RWPE1 (cell line): ENCODE measurements around the gene SCN4A.

Source experiments
- CTCF ChIA-PET: fragments of 350-600 bp; sonication (Branson Sonifier 250); formaldehyde crosslinking; extraction: SDS; loops from one replicate; lab custom pipeline; 2021; lab: Yijun Ruan, JAX
- POLR2A ChIA-PET: fragments of 400-600 bp; formaldehyde crosslinking; extraction: SDS; loops from one replicate; lab custom pipeline; 2020; ENCODE audit warnings: antibody characterized with exemption; ENCODE audit not compliant: low non-redundant PET; lab: Yijun Ruan, JAX
- DNase-seq: peaks from one replicate; pipeline ENCODE4 v3.0.0; 2012; ENCODE audit warnings: low spot score
- H3K27ac ChIP-seq: fragments of 450-650 bp; 2 replicates; pipeline ENCODE4 v1.5.1; 2017
- TF ChIP-seq, protein P1 (sequence below): fragments of 450-650 bp; conservative IDR thresholded peaks from 2 replicates; pipeline ENCODE4 v1.5.1; 2017; ENCODE audit warnings: low read depth, mild to moderate bottlenecking

The SCN4A gene

DNA sequence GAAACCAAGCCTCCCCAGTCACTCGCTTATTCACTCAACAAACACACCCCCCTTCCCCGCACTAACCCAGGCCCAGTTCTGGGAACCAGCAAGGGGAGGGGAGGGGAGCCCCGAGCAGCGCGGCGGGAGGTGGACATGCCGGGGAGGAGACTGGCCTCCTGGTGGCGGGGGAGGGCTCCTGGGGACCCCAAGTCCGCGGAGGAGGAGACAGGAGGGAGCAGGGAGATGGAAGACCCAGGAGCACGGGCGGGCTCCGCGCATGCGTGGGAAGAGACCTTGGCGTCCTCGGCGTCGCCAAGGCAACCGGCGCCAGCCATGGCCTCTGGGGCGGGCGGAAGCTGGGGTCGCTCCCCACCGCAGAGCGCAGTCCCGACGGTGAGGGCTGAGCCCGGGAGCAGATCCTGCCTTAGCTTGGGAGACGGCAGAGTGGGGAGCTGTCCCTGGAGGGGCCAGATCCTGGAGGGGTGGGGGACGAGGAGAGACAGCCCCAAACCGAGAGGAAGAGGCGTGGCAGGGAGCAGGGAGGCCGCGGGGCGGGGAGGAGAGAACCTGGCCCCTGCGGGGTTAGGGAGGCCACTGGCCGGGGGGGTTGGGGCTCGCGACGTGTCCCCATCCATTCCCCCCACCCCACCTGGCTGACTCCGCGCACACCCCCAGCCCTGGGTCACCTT is 25.5 kb upstream of the SCN4A start, which contains the start of gene PRR29:
PRR29 (plus strand) TSS at position 302 of the 671 bp plus-strand sequence; CDS start at position 316, 14 bp downstream.
- peak; percentile 64 for DNase-seq
- CTCF ChIA-PET: no interaction called here

DNA sequence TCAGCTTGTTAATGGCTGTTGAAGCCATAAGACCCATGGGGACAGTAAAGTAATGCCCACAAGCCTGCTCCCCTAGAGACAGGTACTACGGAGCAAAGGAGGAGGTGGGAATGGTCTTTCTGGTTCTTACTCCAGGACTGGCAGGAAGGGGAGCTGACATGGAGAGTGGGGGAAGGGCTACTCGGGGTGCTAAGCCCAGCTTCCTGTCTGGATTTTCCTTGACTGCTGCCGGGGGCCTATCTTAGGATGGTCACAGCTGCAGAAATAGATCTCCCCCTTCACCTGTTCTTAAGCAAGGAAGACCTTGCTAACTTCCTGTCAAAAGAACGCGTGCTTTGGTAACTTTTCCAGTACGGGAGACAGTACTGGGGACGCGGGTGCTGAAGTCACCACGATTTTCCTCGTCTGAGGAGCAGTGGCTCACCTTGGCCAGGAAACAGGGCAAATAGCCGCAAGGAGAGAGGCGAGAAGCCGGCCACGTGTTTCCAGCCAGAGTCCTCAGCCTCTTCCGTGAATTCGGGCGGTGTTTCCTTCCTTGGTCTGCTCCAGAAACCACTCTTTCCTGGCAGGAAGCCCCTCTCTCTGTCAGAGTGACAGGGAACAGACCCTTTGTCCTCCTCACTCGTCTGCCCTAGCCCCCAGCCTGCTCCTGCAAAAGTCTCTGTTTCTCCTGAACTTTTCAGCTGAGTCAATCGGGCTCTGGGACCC is 24.8 kb upstream of the SCN4A start:
- DNase-seq: no peak
- H3K27ac ChIP-seq: no peak overlapping the region
- POLR2A ChIA-PET: no interaction called here
- TF ChIP-seq, protein P1, sequence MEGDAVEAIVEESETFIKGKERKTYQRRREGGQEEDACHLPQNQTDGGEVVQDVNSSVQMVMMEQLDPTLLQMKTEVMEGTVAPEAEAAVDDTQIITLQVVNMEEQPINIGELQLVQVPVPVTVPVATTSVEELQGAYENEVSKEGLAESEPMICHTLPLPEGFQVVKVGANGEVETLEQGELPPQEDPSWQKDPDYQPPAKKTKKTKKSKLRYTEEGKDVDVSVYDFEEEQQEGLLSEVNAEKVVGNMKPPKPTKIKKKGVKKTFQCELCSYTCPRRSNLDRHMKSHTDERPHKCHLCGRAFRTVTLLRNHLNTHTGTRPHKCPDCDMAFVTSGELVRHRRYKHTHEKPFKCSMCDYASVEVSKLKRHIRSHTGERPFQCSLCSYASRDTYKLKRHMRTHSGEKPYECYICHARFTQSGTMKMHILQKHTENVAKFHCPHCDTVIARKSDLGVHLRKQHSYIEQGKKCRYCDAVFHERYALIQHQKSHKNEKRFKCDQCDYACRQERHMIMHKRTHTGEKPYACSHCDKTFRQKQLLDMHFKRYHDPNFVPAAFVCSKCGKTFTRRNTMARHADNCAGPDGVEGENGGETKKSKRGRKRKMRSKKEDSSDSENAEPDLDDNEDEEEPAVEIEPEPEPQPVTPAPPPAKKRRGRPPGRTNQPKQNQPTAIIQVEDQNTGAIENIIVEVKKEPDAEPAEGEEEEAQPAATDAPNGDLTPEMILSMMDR: no peak
- CTCF ChIA-PET: no interaction called here

More for the DNA sequence above, 25.5 kb upstream of the SCN4A start, which contains the start of gene PRR29:
- no peak within 1 kb of the TSS for H3K27ac ChIP-seq
- TF ChIP-seq, protein P1: no peak
- POLR2A ChIA-PET: no interaction called here

DNA sequence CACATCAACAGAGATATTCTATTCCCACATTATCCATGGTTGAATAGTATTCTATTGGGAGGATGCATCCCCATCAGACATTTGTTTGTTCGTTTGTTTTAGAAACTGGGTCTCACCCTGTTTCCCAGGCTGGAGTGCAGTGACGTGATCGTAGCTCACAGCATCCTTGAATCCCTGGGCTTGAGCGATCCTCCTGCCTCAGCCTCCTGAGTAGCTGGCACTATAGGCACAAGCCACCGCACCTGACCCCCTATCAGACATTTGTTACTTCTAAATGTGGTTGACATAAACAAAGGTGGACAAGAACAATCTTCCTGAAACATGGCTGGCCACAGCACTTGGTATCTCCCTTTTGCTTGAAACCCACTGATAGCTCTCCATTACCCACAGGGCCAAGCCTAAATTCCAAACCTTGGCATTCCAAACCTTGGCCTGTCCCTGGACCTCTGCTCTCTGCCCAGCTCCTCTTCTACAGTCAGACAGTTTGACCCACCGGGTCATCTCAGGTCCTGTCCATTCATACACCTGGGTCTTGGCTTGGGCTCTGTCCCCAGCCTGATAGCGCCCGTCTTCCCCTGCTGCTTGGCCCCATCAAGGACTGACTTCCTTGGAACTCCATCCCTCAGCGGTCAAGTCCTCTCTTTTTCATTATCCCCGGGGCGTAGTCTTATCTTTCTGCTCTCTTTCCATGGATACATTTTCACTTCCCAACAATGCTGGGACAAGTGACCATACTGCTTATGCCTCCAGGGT is 23.9 kb upstream of the SCN4A start:
- no peak overlapping the region for H3K27ac ChIP-seq
- no peak for DNase-seq
- ChIA-PET POLR2A (no interaction called here), CTCF (no interaction called here)
- TF ChIP-seq, protein P1: no peak

DNA sequence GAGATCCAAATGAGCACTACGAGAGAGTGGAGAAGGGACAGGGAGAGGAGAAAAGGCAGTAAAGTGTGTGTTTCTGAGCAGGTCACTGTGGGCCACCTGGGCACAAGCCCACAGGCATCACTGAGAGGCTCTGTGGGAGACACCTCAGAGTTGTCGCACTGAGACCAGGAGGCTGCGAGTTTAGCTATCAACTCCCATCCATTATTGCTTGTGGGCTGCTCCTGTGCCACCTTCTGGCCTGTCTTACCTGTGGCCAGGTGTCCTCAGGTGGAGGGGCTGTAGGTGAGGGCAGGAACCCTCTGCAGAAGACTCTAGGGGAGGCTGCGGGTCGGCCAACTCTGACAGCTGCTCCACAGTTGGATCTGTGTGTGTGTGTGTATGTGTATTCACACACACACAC is 22.9 kb upstream of the SCN4A start:
- ChIA-PET CTCF (interaction anchor here (0.5 kb wide), 1 partner anchor 282 kb away, joined by 3 read pairs; no protein-coding TSS in a partner anchor), POLR2A (no interaction called here)
- TF ChIP-seq, protein P1: no peak
- H3K27ac ChIP-seq: no peak overlapping the region
- DNase-seq: no peak

DNA sequence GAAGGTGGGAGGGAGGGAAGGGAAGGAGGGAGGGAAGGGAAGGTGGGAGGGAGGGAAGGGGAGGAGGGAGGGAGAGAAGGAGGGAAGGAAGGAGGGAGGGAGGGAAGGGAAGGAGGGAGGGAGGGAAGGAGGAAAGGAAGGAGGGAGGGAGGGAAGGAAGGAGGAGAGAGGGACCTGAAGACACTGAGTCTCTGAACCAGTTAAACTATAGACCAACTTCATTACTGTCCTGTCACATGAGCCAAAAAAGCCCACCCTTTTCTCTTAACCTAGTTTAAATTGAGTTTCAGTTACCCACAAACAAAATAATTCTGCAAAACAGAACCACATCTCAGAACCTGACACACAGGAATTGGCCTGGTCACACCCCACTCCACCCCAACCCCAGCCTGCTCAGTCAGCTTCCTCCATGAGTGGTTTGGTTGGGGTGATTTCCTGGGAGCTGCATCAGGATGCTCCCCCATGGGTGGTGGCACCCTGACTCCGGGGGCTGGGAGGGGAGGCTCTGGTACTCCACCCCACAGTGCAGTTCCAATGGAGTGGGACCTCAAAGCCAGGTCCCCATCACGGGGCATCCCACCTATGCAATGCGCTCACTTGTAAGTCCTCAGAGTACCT is 20.8 kb upstream of the SCN4A start:
- CTCF ChIA-PET: interaction anchor here (0.6 to 1.9 kb wide), 4 partner anchors 31 to 718 kb away, joined by 3 to 5 read pairs (median 4); partner anchors contain the start of gene GH1

More for the DNA sequence above, 20.8 kb upstream of the SCN4A start:
- H3K27ac ChIP-seq: no peak overlapping the region
- no peak for DNase-seq
- POLR2A ChIA-PET: no interaction called here
- TF ChIP-seq, protein P1: no peak
